SH-SY5Y (cell line): ENCODE measurements around the gene MEGF6.

Source experiments
- GATA2 ChIP-seq: IDR thresholded peaks from 2 replicates; pipeline ENCODE4 v1.6.1; 2011; ENCODE audit warnings: mild to moderate bottlenecking, low read depth, low read length
- GATA3 ChIP-seq: IDR thresholded peaks from 2 replicates; pipeline ENCODE4 v1.6.1; 2011; ENCODE audit warnings: low read depth, mild to moderate bottlenecking, low read length, moderate library complexity

Gene MEGF6

GRCh38 chr1:3611170-3612019, at the start of gene MEGF6:
TSS of gene MEGF6 (minus strand) at chr1:3611508. CDS start at chr1:3611268, 240 bp downstream.
- TF ChIP-seq GATA3, result no peak
- no peak for TF ChIP-seq GATA2

- TF ChIP-seq GATA3, result no peak
- TF ChIP-seq GATA2, result no peak
These were observed 49.4 kb upstream of the MEGF6 start for GRCh38 chr1:3660704-3661103.

GRCh38 chr1:3659093-3659492, 47.8 kb upstream of the MEGF6 start:
- TF ChIP-seq GATA3, result no peak
- TF ChIP-seq GATA2, result no peak

- TF ChIP-seq GATA3 (no peak), GATA2 (no peak)
These were observed 46.9 kb upstream of the MEGF6 start for GRCh38 chr1:3658231-3658615.

- TF ChIP-seq GATA2 (no peak), GATA3 (no peak)
These were observed 46.4 kb upstream of the MEGF6 start for GRCh38 chr1:3657578-3658230.

GRCh38 chr1:3657096-3657475, 45.8 kb upstream of the MEGF6 start:
- TF ChIP-seq GATA2 (no peak), GATA3 (no peak)

- no peak for TF ChIP-seq GATA3
- no peak for TF ChIP-seq GATA2
These were observed 45.3 kb upstream of the MEGF6 start for GRCh38 chr1:3656450-3657095.

GRCh38 chr1:3654549-3655281, 43.4 kb upstream of the MEGF6 start:
- TF ChIP-seq GATA2 (no peak), GATA3 (no peak)

GRCh38 chr1:3653286-3653618, 41.9 kb upstream of the MEGF6 start:
- TF ChIP-seq GATA2 (no peak), GATA3 (no peak)

GRCh38 chr1:3652548-3653285, 41.4 kb upstream of the MEGF6 start:
- TF ChIP-seq GATA2 (no peak), GATA3 (no peak)

GRCh38 chr1:3651930-3652547, 40.7 kb upstream of the MEGF6 start, which contains the start of gene TP73:
TSS of gene TP73 (plus strand) at chr1:3652516. CDS start at chr1:3682366, 29,850 bp downstream.
- TF ChIP-seq GATA3 (no peak), GATA2 (no peak)

GRCh38 chr1:3651026-3651929, 40.0 kb upstream of the MEGF6 start:
- TF ChIP-seq GATA3 (no peak), GATA2 (no peak)
